ENCODE measurements around the gene LAD1.

Gene LAD1

GRCh38 chr1:201360901-201361651 is 38.0 kb downstream of the LAD1 start:
- Histone ChIP-seq H4K20me1 (ENCODE audit: control insufficient read depth, insufficient read depth, low read depth, low read length) (no peaks in the 10 kb centered on the region), H3K36me3 (ENCODE audit: control insufficient read depth, low read length) (no peaks in the 10 kb centered on the region), H3K9me2 (replicated peaks; ENCODE audit: control insufficient read depth, low read length) (no peaks in the 10 kb centered on the region), H3K9me3 (ENCODE audit: control insufficient read depth, insufficient read depth, low read length) (no peaks in the 10 kb centered on the region), H3F3A (ENCODE audit: control insufficient read depth, insufficient read depth) (no peaks in the 10 kb centered on the region), H3K79me2 (ENCODE audit: control insufficient read depth, low read length) (no peaks in the 10 kb centered on the region), H3K27me3 (ENCODE audit: control insufficient read depth, low read length) (no peaks in the 10 kb centered on the region), H3K27ac (ENCODE audit: low read depth, low read length) (no peak overlapping the region), H3K4me2 (ENCODE audit: low read length) (no peak overlapping the region), H3K4me3 (ENCODE audit: low read length) (no peak overlapping the region), H3K4me1 (ENCODE audit: control insufficient read depth, low read length) (no peaks in the 10 kb centered on the region)
- no peak for TF ChIP-seq CTCF (IDR thresholded peaks at IDR 0.05; ENCODE audit: low read depth, low read length, poor library complexity, severe bottlenecking)
- no peak for TF ChIP-seq EZH2phosphoT487 (IDR thresholded peaks at IDR 0.05; ENCODE audit: borderline replicate concordance, low read length)

GRCh38 chr1:201360486-201360885 is 38.6 kb downstream of the LAD1 start:
- Histone ChIP-seq H3K79me2 (ENCODE audit: control insufficient read depth, low read length) (no peaks in the 10 kb centered on the region), H3K4me2 (ENCODE audit: low read length) (no peak overlapping the region), H3K27ac (ENCODE audit: low read depth, low read length) (no peak overlapping the region), H3K4me1 (ENCODE audit: control insufficient read depth, low read length) (no peaks in the 10 kb centered on the region), H3F3A (ENCODE audit: control insufficient read depth, insufficient read depth) (no peaks in the 10 kb centered on the region), H3K36me3 (ENCODE audit: control insufficient read depth, low read length) (no peaks in the 10 kb centered on the region), H3K27me3 (ENCODE audit: control insufficient read depth, low read length) (no peaks in the 10 kb centered on the region), H3K9me2 (replicated peaks; ENCODE audit: control insufficient read depth, low read length) (no peaks in the 10 kb centered on the region), H3K4me3 (ENCODE audit: low read length) (no peak overlapping the region), H3K9me3 (ENCODE audit: control insufficient read depth, insufficient read depth, low read length) (no peaks in the 10 kb centered on the region), H4K20me1 (ENCODE audit: control insufficient read depth, insufficient read depth, low read depth, low read length) (no peaks in the 10 kb centered on the region)
- TF ChIP-seq EZH2phosphoT487 (IDR thresholded peaks at IDR 0.05; ENCODE audit: borderline replicate concordance, low read length) = no peak
- TF ChIP-seq CTCF (IDR thresholded peaks at IDR 0.05; ENCODE audit: low read depth, low read length, poor library complexity, severe bottlenecking) = no peak

GRCh38 chr1:201359873-201360210 is 39.3 kb downstream of the LAD1 start:
- Histone ChIP-seq H3K4me3 (ENCODE audit: low read length) (no peak overlapping the region), H3K79me2 (ENCODE audit: control insufficient read depth, low read length) (no peaks in the 10 kb centered on the region), H3K4me2 (ENCODE audit: low read length) (no peak overlapping the region), H3K9me3 (ENCODE audit: control insufficient read depth, insufficient read depth, low read length) (no peaks in the 10 kb centered on the region), H3K9me2 (replicated peaks; ENCODE audit: control insufficient read depth, low read length) (no peaks in the 10 kb centered on the region), H3K36me3 (ENCODE audit: control insufficient read depth, low read length) (no peaks in the 10 kb centered on the region), H3K27me3 (ENCODE audit: control insufficient read depth, low read length) (no peaks in the 10 kb centered on the region), H3K4me1 (ENCODE audit: control insufficient read depth, low read length) (no peaks in the 10 kb centered on the region), H3F3A (ENCODE audit: control insufficient read depth, insufficient read depth) (no peaks in the 10 kb centered on the region), H3K27ac (ENCODE audit: low read depth, low read length) (no peak overlapping the region), H4K20me1 (ENCODE audit: control insufficient read depth, insufficient read depth, low read depth, low read length) (no peaks in the 10 kb centered on the region)
- TF ChIP-seq EZH2phosphoT487 (IDR thresholded peaks at IDR 0.05; ENCODE audit: borderline replicate concordance, low read length) = no peak
- no peak for TF ChIP-seq CTCF (IDR thresholded peaks at IDR 0.05; ENCODE audit: low read depth, low read length, poor library complexity, severe bottlenecking)

Measured in DOHH2 (cell line).